A549 (cell line): Measurements from ENCODE around the gene TSPAN14. TPM values are rescaled to one million over a fixed set of nuclear protein-coding genes. Genes with fewer than 3 reads are reported as not detected.

ENCODE experiments used
- ATAC-seq, 2 experiments: fragments of 200-7000 bp in 1 of 2; fragments of >200 bp in 1 of 2; cut with Nextera tagmentation in 1 of 2; cut with Tn5 transposase in 1 of 2; 3 replicates each; pipeline versions ENCODE4 v1.8.0 to v1.9.1; 2018 to 2020; ENCODE audit warnings: mild to moderate bottlenecking in 1 of 2, moderate library complexity in 1 of 2
- CTCF ChIA-PET: fragments of 300-600 bp; sonication (Branson Sonifier 250); formaldehyde crosslinking; extraction: SDS; loops from one replicate; lab custom pipeline; 2021; ENCODE audit warnings: antibody characterized with exemption, inconsistent platforms; lab: Yijun Ruan, JAX
- POLR2A ChIA-PET: fragments of 350-600 bp; formaldehyde crosslinking; extraction: SDS; loops from one replicate; lab custom pipeline; 2021; ENCODE audit warnings: antibody characterized with exemption, inconsistent platforms; lab: Yijun Ruan, JAX
- DNase-seq, 2 experiments: peaks; one replicate each; pipeline versions ENCODE4 v3.0.0 to v3.0.0-alpha.2; 2011 to 2016; ENCODE audit warnings: low read depth in 1 of 2, low spot score in 1 of 2
- FAIRE-seq: peaks from 2 replicates; lab custom pipeline; 2011; peaks lifted over from hg19 to GRCh38; lab: Jason Lieb, UNC
- H3K27ac ChIP-seq, 2 experiments: fragments of >200 bp; sonication (Bioruptor Twin); formaldehyde crosslinking; 3 replicates each; pipeline ENCODE4 v1.5.1; 2016 to 2017
- H3K4me1 ChIP-seq: fragments of >200 bp; sonication (Bioruptor Twin); formaldehyde crosslinking; 3 replicates; pipeline ENCODE4 v1.6.1; 2016
- H3K4me2 ChIP-seq: fragments of >200 bp; sonication (Bioruptor Twin); formaldehyde crosslinking; 3 replicates; pipeline ENCODE4 v1.6.1; 2016
- H3K4me3 ChIP-seq: fragments of >200 bp; sonication (Bioruptor Twin); formaldehyde crosslinking; 3 replicates; pipeline ENCODE4 v1.5.1; 2016
- H3K9me3 ChIP-seq: fragments of >200 bp; sonication (Bioruptor Twin); formaldehyde crosslinking; 3 replicates; pipeline ENCODE4 v1.6.1; 2016
- CBX8 ChIP-seq: fragments of 200-600 bp; sonication (generic); IDR thresholded peaks from 2 replicates; pipeline ENCODE4 v1.6.1; 2016
- CEBPB ChIP-seq, 2 experiments: fragments of >200 bp in 1 of 2; sonication (Bioruptor Twin) in 1 of 2; formaldehyde crosslinking in 1 of 2; IDR thresholded peaks; 2 replicates each; pipeline ENCODE4 v1.6.1; 2012 to 2016
- EHF ChIP-seq: fragments of 250-450 bp; sonication (Bioruptor Pico); IDR thresholded peaks from 2 replicates; pipeline ENCODE4 v1.5.0; 2020; ENCODE audit warnings: mild to moderate bottlenecking
- EP300 ChIP-seq, 2 experiments: fragments of >200 bp; sonication (Bioruptor Twin); formaldehyde crosslinking; IDR thresholded peaks; 2 replicates in 1 of 2; 3 replicates in 1 of 2; pipeline ENCODE4 v1.6.1; 2016 to 2017
- ESRRA ChIP-seq: fragments of 150-350 bp; IDR thresholded peaks from 2 replicates; pipeline ENCODE4 v1.6.1; 2014; ENCODE audit warnings: mild to moderate bottlenecking, low read length, borderline replicate concordance
- FOSB ChIP-seq: fragments of 250-450 bp; sonication (Bioruptor Pico); IDR thresholded peaks from 2 replicates; pipeline ENCODE4 v1.5.0; 2020; ENCODE audit warnings: mild to moderate bottlenecking, moderate library complexity
- FOSL2 ChIP-seq, 2 experiments: fragments of 450-650 bp in 1 of 2; fragments of >200 bp in 1 of 2; sonication (Bioruptor Twin) in 1 of 2; formaldehyde crosslinking; IDR thresholded peaks; 2 replicates each; pipeline versions ENCODE4 v1.5.0 to v1.6.1; 2016 to 2020; ENCODE audit warnings: mild to moderate bottlenecking in 1 of 2, moderate library complexity in 1 of 2
- FOXS1 ChIP-seq: fragments of 250-450 bp; sonication (Bioruptor Pico); IDR thresholded peaks from 2 replicates; pipeline ENCODE4 v1.5.0; 2020; ENCODE audit warnings: mild to moderate bottlenecking, moderate library complexity
- HDAC2 ChIP-seq: fragments of 200-600 bp; sonication (generic); IDR thresholded peaks from 2 replicates; pipeline ENCODE4 v1.6.1; 2016
- HEYL ChIP-seq: fragments of 250-450 bp; sonication (Bioruptor Pico); IDR thresholded peaks from 2 replicates; pipeline ENCODE4 v1.8.0; 2021; ENCODE audit warnings: mild to moderate bottlenecking, moderate library complexity
- HOXA7 ChIP-seq: fragments of 250-450 bp; sonication (Bioruptor Pico); IDR thresholded peaks from 2 replicates; pipeline ENCODE4 v1.5.0; 2020; ENCODE audit warnings: mild to moderate bottlenecking, moderate library complexity
- KDM5A ChIP-seq: fragments of 200-600 bp; sonication (generic); IDR thresholded peaks from 2 replicates; pipeline ENCODE4 v1.6.1; 2016; ENCODE audit warnings: antibody characterized with exemption, mild to moderate bottlenecking
- MAFK ChIP-seq: fragments of 450-650 bp; IDR thresholded peaks from 2 replicates; pipeline ENCODE4 v1.6.1; 2014; ENCODE audit not compliant: partially characterized antibody
- POLR2A ChIP-seq: IDR thresholded peaks from 2 replicates; pipeline ENCODE4 v1.6.1; 2012; ENCODE audit warnings: mild to moderate bottlenecking, low read length
- RARB ChIP-seq: fragments of 250-450 bp; sonication (Bioruptor Pico); IDR thresholded peaks from 2 replicates; pipeline ENCODE4 v1.8.0; 2021; ENCODE audit warnings: mild to moderate bottlenecking, moderate library complexity
- SMC3 ChIP-seq: fragments of >200 bp; sonication (Bioruptor Twin); formaldehyde crosslinking; IDR thresholded peaks from 3 replicates; pipeline ENCODE4 v1.6.1; 2018; ENCODE audit warnings: inconsistent platforms
- TP53 ChIP-seq: fragments of 250-450 bp; sonication (Bioruptor Pico); IDR thresholded peaks from 2 replicates; pipeline ENCODE4 v1.5.0; 2021; ENCODE audit warnings: mild to moderate bottlenecking, moderate library complexity
- ZFP36 ChIP-seq: fragments of 450-650 bp; IDR thresholded peaks from 2 replicates; pipeline ENCODE4 v1.6.1; 2014; ENCODE audit warnings: borderline replicate concordance; ENCODE audit not compliant: partially characterized antibody
- ZNF302 ChIP-seq: fragments of 250-450 bp; sonication (Bioruptor Pico); IDR thresholded peaks from 2 replicates; pipeline ENCODE4 v1.9.0; 2021; ENCODE audit warnings: inconsistent platforms, mild to moderate bottlenecking, moderate library complexity
- ZSCAN20 ChIP-seq: fragments of 250-450 bp; sonication (Bioruptor Pico); IDR thresholded peaks from 2 replicates; pipeline ENCODE4 v1.8.0; 2022; ENCODE audit warnings: mild to moderate bottlenecking, moderate library complexity
- WGBS: methylation state at CpG from one replicate; pipeline ENCODE4 v1.1.6; 2017; ENCODE audit errors: missing lambda C conversion rate; 5-methylcytosine and 5-hydroxymethylcytosine counted together
- polyA plus RNA-seq, 4 experiments: library from polyadenylated mRNA; depleted of rRNA in 3 of 4; stranded (reverse); fragments of >200 nt; fragmentation: RNase III in 1 of 4; extraction: RNeasy Plus Mini Kit Qiagen cat#74134 plus additional on column Dnase treatment in 1 of 4; gene quantifications; 2 replicates in 3 of 4; 3 replicates in 1 of 4; pipeline ENCODE4 v1.2.3, GENCODE V29; 2011 to 2017
- TF ChIP-seq, protein P1 (sequence below): fragments of >200 bp; sonication (Bioruptor Twin); formaldehyde crosslinking; IDR thresholded peaks from 3 replicates; pipeline ENCODE4 v1.6.1; 2016
- TF ChIP-seq, protein P2 (sequence below): IDR thresholded peaks from 2 replicates; pipeline ENCODE4 v1.6.1; 2012
- TF ChIP-seq, protein P3 (sequence below): fragments of >200 bp; sonication (Bioruptor Twin); formaldehyde crosslinking; IDR thresholded peaks from 3 replicates; pipeline ENCODE4 v1.5.1; 2016
- TF ChIP-seq, protein P4 (sequence below): fragments of 450-650 bp; IDR thresholded peaks from 2 replicates; pipeline ENCODE4 v1.6.1; 2014; ENCODE audit warnings: antibody characterized with exemption
- TF ChIP-seq, protein P5 (sequence below): fragments of 200-600 bp; sonication (generic); IDR thresholded peaks from 2 replicates; pipeline ENCODE4 v1.6.1; 2016; ENCODE audit warnings: antibody characterized with exemption, mild to moderate bottlenecking, moderate library complexity

TSPAN14 gene
- polyA plus RNA-seq, 2 of the 4 experiments (the other 2 are of a cell fraction), result 87.0 to 124 TPM

DNA sequence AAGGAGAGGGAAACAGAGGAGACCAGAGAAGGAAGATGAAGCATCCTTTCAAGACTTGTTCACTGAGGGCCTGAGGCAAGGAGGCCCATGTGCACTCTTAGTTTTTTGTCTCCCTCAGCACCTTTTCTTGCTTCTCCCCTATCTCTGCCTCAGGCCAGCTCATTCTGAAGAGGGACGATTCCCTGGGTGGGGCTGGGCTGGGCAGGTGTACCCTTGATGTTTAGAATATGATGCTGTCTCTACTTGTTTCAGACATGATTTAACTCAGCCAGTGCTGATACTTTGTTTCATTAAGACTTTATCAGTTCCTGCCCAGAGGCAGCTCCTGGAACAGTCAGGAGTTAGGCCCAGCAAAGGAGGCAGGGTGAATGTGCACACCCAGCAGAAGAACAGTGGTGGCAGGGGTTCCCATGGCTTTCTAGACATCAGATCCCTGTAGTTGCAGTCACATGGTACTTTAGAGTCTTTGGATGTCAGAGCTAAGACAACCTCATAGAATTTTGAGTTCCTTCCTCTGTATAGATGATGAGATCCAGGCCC, 42.4 kb upstream of the TSPAN14 start:
- H3K4me2 ChIP-seq, result no peak overlapping the region
- ChIA-PET CTCF (interaction anchor here (0.6 to 3.7 kb wide), 6 partner anchors 8 to 94 kb away, joined by 3 to 30 read pairs (median 5); no protein-coding TSS in a partner anchor), POLR2A (no interaction called here)
- H3K27ac ChIP-seq, result no peak overlapping the region
- H3K9me3 ChIP-seq, result no peaks in the 10 kb centered on the region
- ATAC-seq (no peak), DNase-seq (no peak), FAIRE-seq (no peak)
- WGBS, result 94% methylated on average over 1 of the region's 1 CpG
- no peak overlapping the region for H3K4me3 ChIP-seq
- TF ChIP-seq MAFK (peak; percentile 49), HOXA7 (CRISPR knock-in tag) (no peak)
- peaks cover 31% of the 10 kb centered on the region for H3K4me1 ChIP-seq

DNA sequence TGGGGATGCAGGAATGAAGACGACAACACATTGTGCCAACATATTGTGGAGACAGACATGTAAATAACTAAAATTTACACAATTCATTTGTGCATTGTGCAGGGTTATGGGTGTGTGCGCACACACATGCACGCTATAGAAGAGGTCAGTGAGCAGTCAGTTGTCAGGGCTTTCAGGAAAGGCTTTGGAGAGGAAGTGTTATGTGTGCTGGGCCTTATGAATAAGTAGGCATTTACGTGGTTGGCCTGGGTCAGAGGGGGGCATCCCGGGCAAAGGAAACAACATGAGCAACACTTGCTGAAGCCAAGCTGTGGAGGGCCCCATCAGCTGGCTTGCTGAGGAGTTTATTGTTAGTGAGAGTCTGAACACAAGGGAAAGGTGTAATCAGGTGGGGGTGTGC, 41.6 kb upstream of the TSPAN14 start:
- no peak overlapping the region for H3K4me2 ChIP-seq
- H3K9me3 ChIP-seq, result no peaks in the 10 kb centered on the region
- H3K4me1 ChIP-seq, result peaks cover 24% of the 10 kb centered on the region
- no peak overlapping the region for H3K27ac ChIP-seq
- FAIRE-seq, result no peak
- no peak for ATAC-seq
- 87% methylated on average over 5 of the region's 5 CpGs for WGBS
- CTCF ChIA-PET, result interaction anchor here (1.0 to 3.7 kb wide), 4 partner anchors 11 to 287 kb away, joined by 3 to 30 read pairs (median 4); no protein-coding TSS in a partner anchor
- H3K4me3 ChIP-seq, result no peak overlapping the region
- POLR2A ChIA-PET, result no interaction called here
- DNase-seq, result no peak
- TF ChIP-seq, protein P1, sequence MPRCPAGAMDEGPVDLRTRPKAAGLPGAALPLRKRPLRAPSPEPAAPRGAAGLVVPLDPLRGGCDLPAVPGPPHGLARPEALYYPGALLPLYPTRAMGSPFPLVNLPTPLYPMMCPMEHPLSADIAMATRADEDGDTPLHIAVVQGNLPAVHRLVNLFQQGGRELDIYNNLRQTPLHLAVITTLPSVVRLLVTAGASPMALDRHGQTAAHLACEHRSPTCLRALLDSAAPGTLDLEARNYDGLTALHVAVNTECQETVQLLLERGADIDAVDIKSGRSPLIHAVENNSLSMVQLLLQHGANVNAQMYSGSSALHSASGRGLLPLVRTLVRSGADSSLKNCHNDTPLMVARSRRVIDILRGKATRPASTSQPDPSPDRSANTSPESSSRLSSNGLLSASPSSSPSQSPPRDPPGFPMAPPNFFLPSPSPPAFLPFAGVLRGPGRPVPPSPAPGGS, result no peak
- TF ChIP-seq, protein P2, sequence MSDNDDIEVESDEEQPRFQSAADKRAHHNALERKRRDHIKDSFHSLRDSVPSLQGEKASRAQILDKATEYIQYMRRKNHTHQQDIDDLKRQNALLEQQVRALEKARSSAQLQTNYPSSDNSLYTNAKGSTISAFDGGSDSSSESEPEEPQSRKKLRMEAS, result no peak
- no peak for TF ChIP-seq CBX8
- TF ChIP-seq RARB, result no peak
- TF ChIP-seq HEYL (CRISPR knock-in tag), result no peak
- TF ChIP-seq CEBPB (IDR thresholded peaks at IDR 0.05), result no peak
- no peak for TF ChIP-seq KDM5A
- TF ChIP-seq ESRRA, result no peak
- no peak for TF ChIP-seq FOSL2 (IDR thresholded peaks at IDR 0.05)
- no peak for TF ChIP-seq FOSL2 (CRISPR knock-in tag; IDR thresholded peaks at IDR 0.05)

DNA sequence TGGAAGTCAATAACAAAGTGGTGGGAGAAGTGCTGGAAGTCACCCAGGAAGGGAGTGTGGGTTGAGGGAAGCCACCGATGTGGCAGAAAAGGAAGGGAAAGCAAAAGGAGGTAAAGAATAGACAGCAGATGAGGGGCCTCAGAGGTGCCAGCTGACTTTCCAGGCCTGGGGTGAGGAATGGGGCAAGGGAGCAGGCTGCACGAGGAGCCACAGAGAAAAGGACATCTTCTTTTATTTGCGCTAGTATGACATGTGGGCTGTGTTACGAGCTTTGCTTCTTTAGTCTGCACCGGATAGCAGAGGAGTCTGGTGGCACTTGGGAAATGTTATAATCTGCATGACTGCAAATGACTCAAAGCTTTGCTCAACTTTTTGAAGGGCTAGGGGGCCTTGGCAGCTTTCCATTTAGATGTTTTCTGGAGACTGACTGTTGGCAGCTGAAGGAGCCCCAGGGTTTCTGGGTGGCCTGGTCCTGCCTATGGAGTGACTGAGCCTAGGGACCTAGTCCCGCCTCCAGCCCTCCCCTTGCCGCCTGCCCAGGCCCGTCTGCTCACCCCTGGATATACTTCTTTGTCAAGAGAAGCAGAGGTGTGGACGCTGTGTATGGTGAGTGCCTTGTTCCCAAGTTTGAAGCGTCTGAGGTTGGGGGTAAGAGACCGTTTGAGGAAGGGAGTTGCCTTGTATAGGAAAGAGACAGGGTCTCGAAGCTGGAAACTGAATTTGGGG, 40.7 kb upstream of the TSPAN14 start:
- Histone ChIP-seq H3K4me3 (no peak overlapping the region), H3K27ac (0 out of 6 replicates have a peak overlapping the region, but pooled peaks of 1 of the 2 experiments have one; percentile 7), H3K9me3 (no peaks in the 10 kb centered on the region), H3K4me1 (peaks cover 24% of the 10 kb centered on the region), H3K4me2 (no peak overlapping the region)
- POLR2A ChIA-PET, result interaction anchor here (0.5 kb wide), 1 partner anchor 22 kb away, joined by 3 read pairs; no protein-coding TSS in a partner anchor
- WGBS, result 91% methylated on average over 12 of the region's 12 CpGs
- CTCF ChIA-PET, result interaction anchor here (0.7 to 1.8 kb wide), 6 partner anchors 12 to 286 kb away, joined by 3 to 5 read pairs (median 4); no protein-coding TSS in a partner anchor
- FAIRE-seq (no peak), ATAC-seq (no peak), DNase-seq (no peak)
- TF ChIP-seq, protein P3, sequence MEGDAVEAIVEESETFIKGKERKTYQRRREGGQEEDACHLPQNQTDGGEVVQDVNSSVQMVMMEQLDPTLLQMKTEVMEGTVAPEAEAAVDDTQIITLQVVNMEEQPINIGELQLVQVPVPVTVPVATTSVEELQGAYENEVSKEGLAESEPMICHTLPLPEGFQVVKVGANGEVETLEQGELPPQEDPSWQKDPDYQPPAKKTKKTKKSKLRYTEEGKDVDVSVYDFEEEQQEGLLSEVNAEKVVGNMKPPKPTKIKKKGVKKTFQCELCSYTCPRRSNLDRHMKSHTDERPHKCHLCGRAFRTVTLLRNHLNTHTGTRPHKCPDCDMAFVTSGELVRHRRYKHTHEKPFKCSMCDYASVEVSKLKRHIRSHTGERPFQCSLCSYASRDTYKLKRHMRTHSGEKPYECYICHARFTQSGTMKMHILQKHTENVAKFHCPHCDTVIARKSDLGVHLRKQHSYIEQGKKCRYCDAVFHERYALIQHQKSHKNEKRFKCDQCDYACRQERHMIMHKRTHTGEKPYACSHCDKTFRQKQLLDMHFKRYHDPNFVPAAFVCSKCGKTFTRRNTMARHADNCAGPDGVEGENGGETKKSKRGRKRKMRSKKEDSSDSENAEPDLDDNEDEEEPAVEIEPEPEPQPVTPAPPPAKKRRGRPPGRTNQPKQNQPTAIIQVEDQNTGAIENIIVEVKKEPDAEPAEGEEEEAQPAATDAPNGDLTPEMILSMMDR, result no peak
- TF ChIP-seq, protein P1, result no peak
- TF ChIP-seq HDAC2 (no peak), TP53 (no peak), POLR2A (no peak), EP300 (IDR thresholded peaks at IDR 0.05) (no peak), ZSCAN20 (CRISPR knock-in tag) (no peak), FOXS1 (no peak), FOSB (CRISPR knock-in tag) (no peak), SMC3 (no peak), ZNF302 (no peak), EHF (CRISPR knock-in tag) (no peak), ZFP36 (no peak)
- TF ChIP-seq, protein P4, sequence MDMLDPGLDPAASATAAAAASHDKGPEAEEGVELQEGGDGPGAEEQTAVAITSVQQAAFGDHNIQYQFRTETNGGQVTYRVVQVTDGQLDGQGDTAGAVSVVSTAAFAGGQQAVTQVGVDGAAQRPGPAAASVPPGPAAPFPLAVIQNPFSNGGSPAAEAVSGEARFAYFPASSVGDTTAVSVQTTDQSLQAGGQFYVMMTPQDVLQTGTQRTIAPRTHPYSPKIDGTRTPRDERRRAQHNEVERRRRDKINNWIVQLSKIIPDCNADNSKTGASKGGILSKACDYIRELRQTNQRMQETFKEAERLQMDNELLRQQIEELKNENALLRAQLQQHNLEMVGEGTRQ, result no peak
- TF ChIP-seq, protein P5, sequence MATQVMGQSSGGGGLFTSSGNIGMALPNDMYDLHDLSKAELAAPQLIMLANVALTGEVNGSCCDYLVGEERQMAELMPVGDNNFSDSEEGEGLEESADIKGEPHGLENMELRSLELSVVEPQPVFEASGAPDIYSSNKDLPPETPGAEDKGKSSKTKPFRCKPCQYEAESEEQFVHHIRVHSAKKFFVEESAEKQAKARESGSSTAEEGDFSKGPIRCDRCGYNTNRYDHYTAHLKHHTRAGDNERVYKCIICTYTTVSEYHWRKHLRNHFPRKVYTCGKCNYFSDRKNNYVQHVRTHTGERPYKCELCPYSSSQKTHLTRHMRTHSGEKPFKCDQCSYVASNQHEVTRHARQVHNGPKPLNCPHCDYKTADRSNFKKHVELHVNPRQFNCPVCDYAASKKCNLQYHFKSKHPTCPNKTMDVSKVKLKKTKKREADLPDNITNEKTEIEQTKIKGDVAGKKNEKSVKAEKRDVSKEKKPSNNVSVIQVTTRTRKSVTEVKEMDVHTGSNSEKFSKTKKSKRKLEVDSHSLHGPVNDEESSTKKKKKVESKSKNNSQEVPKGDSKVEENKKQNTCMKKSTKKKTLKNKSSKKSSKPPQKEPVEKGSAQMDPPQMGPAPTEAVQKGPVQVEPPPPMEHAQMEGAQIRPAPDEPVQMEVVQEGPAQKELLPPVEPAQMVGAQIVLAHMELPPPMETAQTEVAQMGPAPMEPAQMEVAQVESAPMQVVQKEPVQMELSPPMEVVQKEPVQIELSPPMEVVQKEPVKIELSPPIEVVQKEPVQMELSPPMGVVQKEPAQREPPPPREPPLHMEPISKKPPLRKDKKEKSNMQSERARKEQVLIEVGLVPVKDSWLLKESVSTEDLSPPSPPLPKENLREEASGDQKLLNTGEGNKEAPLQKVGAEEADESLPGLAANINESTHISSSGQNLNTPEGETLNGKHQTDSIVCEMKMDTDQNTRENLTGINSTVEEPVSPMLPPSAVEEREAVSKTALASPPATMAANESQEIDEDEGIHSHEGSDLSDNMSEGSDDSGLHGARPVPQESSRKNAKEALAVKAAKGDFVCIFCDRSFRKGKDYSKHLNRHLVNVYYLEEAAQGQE, result no peak
